Testis (tissue), 3 donors: Measurements from ENCODE around the gene SEL1L3. TPM values are rescaled to one million over a fixed set of nuclear protein-coding genes. Genes with fewer than 3 reads are reported as not detected.

Experiments
- DNase-seq: peaks from one replicate; pipeline ENCODE4 v3.0.0-alpha.2; 2019
- H3K27ac ChIP-seq, 2 donors: fragments of 200-600 bp; sonication (generic); one replicate each; pipeline ENCODE4 v1.5.1; 2019
- H3K27me3 ChIP-seq: fragments of 200-600 bp; sonication (generic); one replicate; pipeline ENCODE4 v1.5.1; 2019
- H3K36me3 ChIP-seq: fragments of 200-600 bp; sonication (generic); one replicate; pipeline ENCODE4 v1.5.1; 2017; ENCODE audit warnings: low read depth; ENCODE audit errors: missing control alignments
- H3K4me1 ChIP-seq: fragments of 200-600 bp; sonication (generic); one replicate; pipeline ENCODE4 v1.5.1; 2019
- H3K4me3 ChIP-seq, 2 donors: fragments of 200-600 bp; sonication (generic); one replicate each; pipeline ENCODE4 v1.5.1; 2017 to 2019
- H3K9me3 ChIP-seq: fragments of 200-600 bp; sonication (generic); one replicate; pipeline ENCODE4 v1.5.1; 2017
- CTCF ChIP-seq, 3 experiments: fragments of 450-650 bp in 2 of 3; fragments of 200-600 bp in 1 of 3; sonication (generic) in 1 of 3; IDR thresholded peaks; one replicate each; pipeline ENCODE4 v1.5.1; 2016 to 2019; ENCODE audit warnings: antibody characterized with exemption in 3 of 3, mild to moderate bottlenecking in 2 of 3, moderate library complexity in 1 of 3
- POLR2A ChIP-seq: fragments of 450-650 bp; IDR thresholded peaks from one replicate; pipeline ENCODE4 v1.6.1; 2017; ENCODE audit warnings: antibody characterized with exemption, mild to moderate bottlenecking, moderate library complexity
- WGBS, 2 donors: methylation state at CpG; one replicate each; pipeline ENCODE4 v1.1.5; 2018; 5-methylcytosine and 5-hydroxymethylcytosine counted together
- intact Hi-C: fragments of 100-400 bp; cut with DNase I; formaldehyde crosslinking; loops from one replicate; pipeline ENCODE4 v1.15.1; 2023; ENCODE audit warnings: low total_unique reads
- polyA plus RNA-seq: library from polyadenylated mRNA; stranded (reverse); fragments of 350-450 nt; fragmentation: Illumina TruSeq; extraction: RNeasy Lipid Tissue Mini Kit (QIAGEN cat#74804); gene quantifications from one replicate; pipeline ENCODE4 v1.2.3, GENCODE V29; 2014; ENCODE audit warnings: low read depth, low replicate concordance; ENCODE audit not compliant: insufficient read depth
- total RNA-seq, 2 donors: library from RNA; depleted of rRNA; stranded (reverse); fragments of >200 nt; gene quantifications; one replicate each; pipeline ENCODE4 v1.2.3, GENCODE V29; 2016

The SEL1L3 gene
- total and polyA plus RNA-seq, 3 donors from 2014 or later: 5.0 to 15.6 (median 6.9) TPM

GRCh38 chr4:25863347-25863784, 578 bp upstream of the SEL1L3 start:
- Histone ChIP-seq H3K4me1 (no peaks in the 10 kb centered on the region), H3K27ac (no peak overlapping the region), H3K9me3 (no peaks in the 10 kb centered on the region), H3K27me3 (no peaks in the 10 kb centered on the region), H3K4me3 (peak overlapping the region; percentile 37 to 56), H3K36me3 (no peaks in the 10 kb centered on the region)
- intact Hi-C loops: no loop called here
- WGBS, 2 donors: 31 to 41% methylated on average over 24 to 26 of the region's 26 CpGs
- no peak for DNase-seq
- TF ChIP-seq CTCF (IDR thresholded peaks at IDR 0.05) (no peak), POLR2A (no peak)

GRCh38 chr4:25861951-25862410, 807 bp downstream of the SEL1L3 start:
- H3K4me3 ChIP-seq: peak overlapping the region; percentile 56 to 63
- no peaks in the 10 kb centered on the region for H3K36me3 ChIP-seq
- peak; percentile 28 for DNase-seq
- H3K27ac ChIP-seq: peak overlapping the region in 1 of 2 donors; percentile 36
- 1 to 2% methylated on average over 28 to 31 of the region's 32 CpGs for WGBS, 2 donors
- H3K9me3 ChIP-seq: no peaks in the 10 kb centered on the region
- H3K27me3 ChIP-seq: no peaks in the 10 kb centered on the region
- H3K4me1 ChIP-seq: no peaks in the 10 kb centered on the region
- TF ChIP-seq CTCF (IDR thresholded peaks at IDR 0.05): no peak
- TF ChIP-seq POLR2A: no peak
- intact Hi-C loops: no loop called here

GRCh38 chr4:25861280-25861950, 1.4 kb downstream of the SEL1L3 start:
- H3K36me3 ChIP-seq: no peaks in the 10 kb centered on the region
- no peak for DNase-seq
- no peaks in the 10 kb centered on the region for H3K4me1 ChIP-seq
- no peaks in the 10 kb centered on the region for H3K9me3 ChIP-seq
- intact Hi-C loops: no loop called here
- H3K27me3 ChIP-seq: no peaks in the 10 kb centered on the region
- WGBS, 2 donors: 54 to 64% methylated on average over 5 of the region's 5 CpGs
- H3K4me3 ChIP-seq: peak overlapping the region; percentile 56 to 63
- no peak overlapping the region for H3K27ac ChIP-seq
- TF ChIP-seq CTCF (IDR thresholded peaks at IDR 0.05) (no peak), POLR2A (no peak)

DNA sequence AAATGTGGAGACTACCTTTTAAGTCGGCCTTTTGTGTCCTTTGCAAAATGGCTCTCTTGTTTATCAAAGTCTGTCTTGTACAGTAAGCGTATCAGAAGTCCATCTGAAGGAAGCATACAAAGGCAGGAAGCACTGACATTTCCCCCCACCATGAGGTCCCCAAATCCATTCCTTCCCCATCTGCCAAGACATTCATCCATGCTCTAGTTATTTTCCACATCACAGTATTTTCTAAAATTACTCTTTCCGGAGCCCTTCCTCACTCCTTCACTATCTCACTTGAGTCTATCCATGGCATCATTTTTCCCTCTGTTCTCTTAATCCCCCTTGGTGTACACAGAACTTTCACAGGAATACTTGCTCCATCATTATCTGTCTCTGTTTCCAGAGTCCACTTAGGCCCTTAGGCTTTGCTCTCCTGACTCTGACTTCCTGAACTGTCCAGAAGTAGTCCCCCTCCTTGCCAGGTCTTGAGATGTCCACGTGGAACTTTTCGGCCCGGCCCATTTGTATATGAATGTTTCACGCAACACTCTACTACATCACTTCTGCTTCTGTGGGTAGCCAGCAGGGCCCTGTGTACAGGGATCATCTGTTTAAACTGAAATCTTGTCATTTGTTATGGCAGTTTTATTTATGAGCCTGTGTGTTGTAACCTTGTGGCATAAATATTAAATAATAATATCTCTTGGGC, 2.1 kb downstream of the SEL1L3 start:
- no peak for TF ChIP-seq CTCF (IDR thresholded peaks at IDR 0.05)
- TF ChIP-seq POLR2A: no peak
- Histone ChIP-seq H3K27me3 (no peaks in the 10 kb centered on the region), H3K36me3 (no peaks in the 10 kb centered on the region), H3K9me3 (no peaks in the 10 kb centered on the region), H3K4me1 (no peaks in the 10 kb centered on the region), H3K4me3 (no peak overlapping the region), H3K27ac (no peak overlapping the region)
- intact Hi-C loops: no loop called here
- no peak for DNase-seq
- WGBS, 2 donors: 80 to 83% methylated on average over 7 of the region's 7 CpGs
